ENCODE results near the gene CD40LG. TPM values are rescaled to one million over a fixed set of nuclear protein-coding genes. Genes with fewer than 3 reads are reported as not detected.

Gene CD40LG
- total RNA-seq (1 to 10 TPM; 1.5 to 8.7 (median 4.3) TPM), polyA plus RNA-seq (1 to 10 TPM; 1.3 to 2.2 (median 1.8) TPM)
- long read RNA-seq, donor 1, partial matches to known transcripts = 0 of 2 reads
- long read RNA-seq, donor 1, other reads (novel, unspliced or antisense) = 0 of 2 reads
- long read RNA-seq, donor 2, partial matches to known transcripts = 0 of 1 reads
- long read RNA-seq, donor 2, other reads (novel, unspliced or antisense) = 0 of 1 reads

DNA sequence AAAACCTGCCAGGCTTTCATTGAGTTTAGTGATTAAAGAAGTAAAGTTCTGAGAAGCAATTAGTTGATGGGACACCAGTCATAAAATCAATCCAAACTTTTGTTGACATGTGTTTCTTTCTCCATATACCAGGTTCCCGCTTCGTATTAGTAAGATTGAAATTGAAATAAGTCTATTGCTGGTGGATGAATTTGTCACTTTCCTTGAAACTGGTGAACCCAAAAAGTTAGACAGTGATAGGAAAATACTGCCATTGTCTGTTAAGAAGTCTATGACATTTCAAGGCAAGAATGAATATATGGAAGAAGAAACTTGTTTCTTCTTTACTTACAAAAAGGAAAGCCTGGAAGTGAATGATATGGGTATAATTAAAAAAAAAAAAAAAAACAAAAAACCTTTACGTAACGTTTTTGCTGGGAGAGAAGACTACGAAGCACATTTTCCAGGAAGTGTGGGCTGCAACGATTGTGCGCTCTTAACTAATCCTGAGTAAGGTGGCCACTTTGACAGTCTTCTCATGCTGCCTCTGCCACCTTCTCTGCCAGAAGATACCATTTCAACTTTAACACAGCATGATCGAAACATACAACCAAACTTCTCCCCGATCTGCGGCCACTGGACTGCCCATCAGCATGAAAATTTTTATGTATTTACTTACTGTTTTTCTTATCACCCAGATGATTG, at the start of gene CD40LG:
CD40LG (plus strand) TSS at position 482 of the 684 bp plus-strand sequence; CDS start at position 573, 91 bp downstream.
- WGBS, 5 donors = 72 to 84% (median 75%) methylated on average over 10 of the region's 10 CpGs

DNA sequence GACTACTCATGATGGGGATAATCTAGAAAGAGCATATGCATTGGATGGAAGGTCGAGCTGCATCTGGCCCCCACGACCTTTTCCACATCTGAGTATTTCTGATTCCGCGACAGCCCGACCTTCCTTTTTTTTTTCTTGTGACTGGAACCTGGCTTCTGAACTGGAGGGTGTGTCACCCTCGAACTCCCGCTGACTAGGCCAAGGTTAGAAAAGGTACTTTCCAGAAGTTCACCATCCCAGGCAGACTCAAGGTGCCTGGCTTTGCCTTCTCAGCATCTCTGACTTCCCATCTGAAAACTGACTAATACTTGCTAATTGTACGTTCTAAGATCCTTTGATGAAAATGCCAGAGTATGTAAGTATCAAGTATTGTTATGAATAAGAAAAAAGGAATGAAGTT, 49.3 kb upstream of the CD40LG start:
- 45 to 69% (median 54%) methylated on average over 8 of the region's 8 CpGs for WGBS, 5 donors
- TF ChIP-seq POLR2A (IDR thresholded peaks at IDR 0.05) (no peak), POLR2AphosphoS5 (IDR thresholded peaks at IDR 0.05) (no peak)
- TF ChIP-seq, protein P1, sequence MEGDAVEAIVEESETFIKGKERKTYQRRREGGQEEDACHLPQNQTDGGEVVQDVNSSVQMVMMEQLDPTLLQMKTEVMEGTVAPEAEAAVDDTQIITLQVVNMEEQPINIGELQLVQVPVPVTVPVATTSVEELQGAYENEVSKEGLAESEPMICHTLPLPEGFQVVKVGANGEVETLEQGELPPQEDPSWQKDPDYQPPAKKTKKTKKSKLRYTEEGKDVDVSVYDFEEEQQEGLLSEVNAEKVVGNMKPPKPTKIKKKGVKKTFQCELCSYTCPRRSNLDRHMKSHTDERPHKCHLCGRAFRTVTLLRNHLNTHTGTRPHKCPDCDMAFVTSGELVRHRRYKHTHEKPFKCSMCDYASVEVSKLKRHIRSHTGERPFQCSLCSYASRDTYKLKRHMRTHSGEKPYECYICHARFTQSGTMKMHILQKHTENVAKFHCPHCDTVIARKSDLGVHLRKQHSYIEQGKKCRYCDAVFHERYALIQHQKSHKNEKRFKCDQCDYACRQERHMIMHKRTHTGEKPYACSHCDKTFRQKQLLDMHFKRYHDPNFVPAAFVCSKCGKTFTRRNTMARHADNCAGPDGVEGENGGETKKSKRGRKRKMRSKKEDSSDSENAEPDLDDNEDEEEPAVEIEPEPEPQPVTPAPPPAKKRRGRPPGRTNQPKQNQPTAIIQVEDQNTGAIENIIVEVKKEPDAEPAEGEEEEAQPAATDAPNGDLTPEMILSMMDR (IDR thresholded peaks at IDR 0.05 in 8 of 11, conservative IDR thresholded peaks at IDR 0.05 in 3 of 11) = no peak
- Histone ChIP-seq H3K4me1 (no peaks in the 10 kb centered on the region), H3K9me3 (no peaks in the 10 kb centered on the region), H3K27ac (no peak overlapping the region), H3K36me3 (no peaks in the 10 kb centered on the region), H3K4me3 (no peak overlapping the region), H3K27me3 (replicated peaks in 1 of 7) (peaks cover 0 to 4% (median 0%) of the 10 kb centered on the region in 7 donors)
- DNase-seq = no peak
- intact Hi-C loops (cut with DNase I; ENCODE audit: low total_unique reads) = no loop called here

More for the DNA sequence above, at the start of gene CD40LG:
- Histone ChIP-seq H3K36me3 (no peaks in the 10 kb centered on the region), H3K27ac (peak within 1 kb of the TSS in 4 of 8 donors; percentile 23 to 59 (median 34)), H3K27me3 (replicated peaks in 1 of 7) (no peaks in the 10 kb centered on the region), H3K9me3 (no peaks in the 10 kb centered on the region), H3K4me3 (peak within 1 kb of the TSS in 5 of 8 donors; percentile 8 to 51 (median 20)), H3K4me1 (no peaks in the 10 kb centered on the region)
- peak in 1 of 3 donors; percentile 33 for TF ChIP-seq POLR2AphosphoS5 (IDR thresholded peaks at IDR 0.05)
- no peak for TF ChIP-seq POLR2A (IDR thresholded peaks at IDR 0.05)
- intact Hi-C loops (cut with DNase I; ENCODE audit: low total_unique reads) = no loop called here
- no peak for DNase-seq

DNA sequence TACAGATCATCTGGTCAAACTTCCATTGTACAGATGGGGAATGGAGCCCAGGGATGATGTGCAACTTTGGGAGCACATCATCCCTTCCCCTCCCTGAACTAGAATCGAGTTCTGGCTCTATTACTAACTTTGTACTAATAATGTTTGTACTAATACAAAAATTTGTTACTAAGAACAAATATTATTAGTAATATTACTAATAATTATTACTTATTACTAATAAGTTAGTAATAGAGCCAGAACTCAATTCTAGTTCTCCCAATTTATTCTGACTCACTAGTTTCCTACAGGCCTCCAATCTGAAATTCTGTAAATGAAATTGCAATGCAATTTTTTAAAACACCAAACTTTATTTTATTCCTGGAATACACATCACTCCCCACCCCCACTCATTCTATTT, 47.9 kb upstream of the CD40LG start:
- Histone ChIP-seq H3K27me3 (replicated peaks in 1 of 7) (peaks cover 0 to 4% (median 0%) of the 10 kb centered on the region in 7 donors), H3K4me1 (no peaks in the 10 kb centered on the region), H3K27ac (no peak overlapping the region), H3K4me3 (no peak overlapping the region), H3K36me3 (no peaks in the 10 kb centered on the region), H3K9me3 (no peaks in the 10 kb centered on the region)
- WGBS, 5 donors = 35 to 92% (median 73%) methylated on average over 1 of the region's 1 CpG
- DNase-seq = no peak
- intact Hi-C loops (cut with DNase I; ENCODE audit: low total_unique reads) = no loop called here
- TF ChIP-seq, protein P1 (IDR thresholded peaks at IDR 0.05 in 8 of 11, conservative IDR thresholded peaks at IDR 0.05 in 3 of 11) = no peak
- TF ChIP-seq POLR2AphosphoS5 (IDR thresholded peaks at IDR 0.05) = no peak
- no peak for TF ChIP-seq POLR2A (IDR thresholded peaks at IDR 0.05)

DNA sequence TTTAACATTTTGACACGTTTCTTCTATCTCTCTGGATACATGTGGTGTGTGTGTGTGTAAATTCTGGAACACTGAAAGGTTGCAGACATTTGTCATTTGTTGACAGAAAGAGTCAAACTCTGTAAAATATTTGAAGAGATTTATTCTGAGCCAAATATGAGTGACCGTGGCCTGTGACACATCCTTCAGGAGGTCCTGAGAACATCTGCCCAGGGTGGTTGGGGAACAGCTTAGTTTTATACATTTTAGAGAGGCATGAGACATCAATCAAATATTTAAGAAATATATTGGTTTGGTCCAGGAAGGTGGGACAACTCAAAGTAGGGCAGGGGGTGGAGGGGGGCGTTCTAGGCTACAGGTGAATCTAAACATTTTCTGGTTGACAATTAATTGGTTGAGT, 40.7 kb upstream of the CD40LG start:
- Histone ChIP-seq H3K27me3 (replicated peaks in 1 of 7) (no peaks in the 10 kb centered on the region), H3K9me3 (no peaks in the 10 kb centered on the region), H3K27ac (no peak overlapping the region), H3K36me3 (no peaks in the 10 kb centered on the region), H3K4me1 (peaks cover 0 to 8% (median 0%) of the 10 kb centered on the region in 6 donors), H3K4me3 (no peak overlapping the region)
- 62 to 93% (median 74%) methylated on average over 3 of the region's 3 CpGs for WGBS, 5 donors
- intact Hi-C loops (cut with DNase I; ENCODE audit: low total_unique reads) = no loop called here
- DNase-seq = no peak
- TF ChIP-seq POLR2AphosphoS5 (IDR thresholded peaks at IDR 0.05) (no peak), POLR2A (IDR thresholded peaks at IDR 0.05) (no peak)
- TF ChIP-seq, protein P1 (IDR thresholded peaks at IDR 0.05 in 8 of 11, conservative IDR thresholded peaks at IDR 0.05 in 3 of 11) = no peak

Measured in spleen (tissue), 13 donors.